ENCODE data around the gene MS4A3.

- TF ChIP-seq POLR2A (IDR thresholded peaks at IDR 0.05), result no peak
- TF ChIP-seq, protein P1, sequence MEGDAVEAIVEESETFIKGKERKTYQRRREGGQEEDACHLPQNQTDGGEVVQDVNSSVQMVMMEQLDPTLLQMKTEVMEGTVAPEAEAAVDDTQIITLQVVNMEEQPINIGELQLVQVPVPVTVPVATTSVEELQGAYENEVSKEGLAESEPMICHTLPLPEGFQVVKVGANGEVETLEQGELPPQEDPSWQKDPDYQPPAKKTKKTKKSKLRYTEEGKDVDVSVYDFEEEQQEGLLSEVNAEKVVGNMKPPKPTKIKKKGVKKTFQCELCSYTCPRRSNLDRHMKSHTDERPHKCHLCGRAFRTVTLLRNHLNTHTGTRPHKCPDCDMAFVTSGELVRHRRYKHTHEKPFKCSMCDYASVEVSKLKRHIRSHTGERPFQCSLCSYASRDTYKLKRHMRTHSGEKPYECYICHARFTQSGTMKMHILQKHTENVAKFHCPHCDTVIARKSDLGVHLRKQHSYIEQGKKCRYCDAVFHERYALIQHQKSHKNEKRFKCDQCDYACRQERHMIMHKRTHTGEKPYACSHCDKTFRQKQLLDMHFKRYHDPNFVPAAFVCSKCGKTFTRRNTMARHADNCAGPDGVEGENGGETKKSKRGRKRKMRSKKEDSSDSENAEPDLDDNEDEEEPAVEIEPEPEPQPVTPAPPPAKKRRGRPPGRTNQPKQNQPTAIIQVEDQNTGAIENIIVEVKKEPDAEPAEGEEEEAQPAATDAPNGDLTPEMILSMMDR (IDR thresholded peaks at IDR 0.05), result no peak
Observed at GRCh38 chr11:60087239-60087638, 30.8 kb downstream of the MS4A3 start.
